ENCODE results near the gene DNAJB11.
"Not testable (repeated sequence)": the region's sequence is repeated elsewhere in the genome, so short reads cannot be mapped to it uniquely, and the experiment has no call there.

- not testable (repeated sequence) for TF ChIP-seq EP300, CTCF, POLR2A, POLR2AphosphoS5 (IDR thresholded peaks at IDR 0.05)
Observed at GRCh38 chr3:186586245-186586644, 15.7 kb downstream of the DNAJB11 start.
